Keratinocyte (primary cell): ENCODE data around the gene NPAS3. TPM values are rescaled to one million over a fixed set of nuclear protein-coding genes. Genes with fewer than 3 reads are reported as not detected.
A peak's percentile ranks its signal among the peaks of the same experiment; 100 is the strongest.

ENCODE experiments used
- DNase-seq: peaks from one replicate; pipeline ENCODE4 v3.0.0-alpha.2; 2011; ENCODE audit warnings: low read depth, missing footprints, low spot score
- FAIRE-seq: peaks from 2 replicates; lab custom pipeline; 2011; peaks lifted over from hg19 to GRCh38; lab: Jason Lieb, UNC
- H2AFZ ChIP-seq: 2 replicates; pipeline ENCODE4 v1.6.0; 2012; ENCODE audit warnings: low read length, control low read depth, inconsistent platforms; ENCODE audit not compliant: control insufficient read depth
- H3K27ac ChIP-seq: 2 replicates; pipeline ENCODE4 v1.5.1; 2011; ENCODE audit warnings: low read length; ENCODE audit not compliant: control insufficient read depth, insufficient read depth
- H3K27me3 ChIP-seq: 3 replicates; pipeline ENCODE4 v1.6.0; 2011; ENCODE audit warnings: low read length; ENCODE audit not compliant: control insufficient read depth, insufficient read depth; ENCODE audit errors: extremely low read depth
- H3K36me3 ChIP-seq, 2 experiments: 2 replicates in 1 of 2; 3 replicates in 1 of 2; pipeline ENCODE4 v1.5.1; 2011; ENCODE audit warnings: low read length in 2 of 2, mild to moderate bottlenecking in 1 of 2; ENCODE audit not compliant: control insufficient read depth in 2 of 2, insufficient read depth in 2 of 2; ENCODE audit errors: extremely low read depth in 1 of 2
- H3K4me1 ChIP-seq: 3 replicates; pipeline ENCODE4 v1.5.1; 2011; ENCODE audit warnings: low read length; ENCODE audit not compliant: control insufficient read depth, insufficient read depth; ENCODE audit errors: extremely low read depth
- H3K4me2 ChIP-seq: 3 replicates; pipeline ENCODE4 v1.6.0; 2011; ENCODE audit warnings: low read depth, low read length; ENCODE audit not compliant: control insufficient read depth, insufficient read depth; ENCODE audit errors: extremely low read depth
- H3K4me3 ChIP-seq, 3 experiments: fragments of 200-600 bp in 1 of 3; sonication (generic) in 1 of 3; 2 replicates in 2 of 3; 3 replicates in 1 of 3; pipeline ENCODE4 v1.5.1; 2011 to 2016; ENCODE audit warnings: low read length in 3 of 3, mild to moderate bottlenecking in 3 of 3, control low read depth in 2 of 3, inconsistent platforms in 1 of 3, low read depth in 1 of 3, mixed read lengths in 1 of 3, mixed run types in 1 of 3, moderate library complexity in 1 of 3; ENCODE audit not compliant: control insufficient read depth in 2 of 3, insufficient read depth in 2 of 3; ENCODE audit errors: extremely low read depth in 1 of 3
- H3K79me2 ChIP-seq: 2 replicates; pipeline ENCODE4 v1.6.0; 2012; ENCODE audit warnings: low read length; ENCODE audit not compliant: control insufficient read depth, insufficient read depth
- H3K9ac ChIP-seq: 3 replicates; pipeline ENCODE4 v1.6.0; 2011; ENCODE audit warnings: low read length; ENCODE audit not compliant: control insufficient read depth, insufficient read depth; ENCODE audit errors: extremely low read depth
- H3K9me1 ChIP-seq: 3 replicates; pipeline ENCODE4 v1.6.0; 2011; ENCODE audit warnings: low read length; ENCODE audit not compliant: control insufficient read depth, insufficient read depth; ENCODE audit errors: extremely low read depth
- H3K9me3 ChIP-seq: 2 replicates; pipeline ENCODE4 v1.5.1; 2012; ENCODE audit warnings: low read depth, low read length; ENCODE audit not compliant: control insufficient read depth
- H4K20me1 ChIP-seq: 3 replicates; pipeline ENCODE4 v1.6.0; 2011; ENCODE audit warnings: low read length; ENCODE audit not compliant: control insufficient read depth, insufficient read depth; ENCODE audit errors: extremely low read depth
- EZH2 ChIP-seq: IDR thresholded peaks from one replicate; pipeline ENCODE4 v1.6.1; 2012; ENCODE audit warnings: inconsistent platforms, mild to moderate bottlenecking, low read length, moderate library complexity
- dilution Hi-C: fragments of 300-500 bp; cut with MboI; formaldehyde crosslinking; loops from one replicate; pipeline ENCODE4 v1.7.0; 2020; ENCODE audit warnings: low sequenced_read_pairs; ENCODE audit not compliant: extremely low pct_ligation_motif_present
- polyA plus RNA-seq, 5 experiments: library from polyadenylated mRNA; depleted of rRNA in 3 of 5; stranded (reverse) in 3 of 5; stranded (forward) in 1 of 5; unstranded in 1 of 5; fragments of >200 nt; gene quantifications; 1 replicate in 1 of 5; 2 replicates in 3 of 5; 3 replicates in 1 of 5; pipeline versions ENCODE4 v1.2.1 to v1.2.3, GENCODE V29; 2011 to 2012; ENCODE audit warnings: missing spikeins in 2 of 5, low read depth in 1 of 5, low replicate concordance in 1 of 5
- TF ChIP-seq, protein P1 (sequence below), 3 experiments: IDR thresholded peaks in 1 of 3; conservative IDR thresholded peaks in 1 of 3; optimal IDR thresholded peaks in 1 of 3; 2 replicates in 2 of 3; 3 replicates in 1 of 3; pipeline versions ENCODE3 to v1.5.1; 2011; ENCODE audit warnings: low read length in 3 of 3, mild to moderate bottlenecking in 3 of 3, moderate library complexity in 2 of 3, control low read depth in 1 of 3, inconsistent platforms in 1 of 3; ENCODE audit not compliant: insufficient read depth in 2 of 3; ENCODE audit errors: extremely low read depth in 1 of 3

The NPAS3 gene
- polyA plus RNA-seq, 1 donor (not counting 4 experiments of a cell fraction or from before 2014, with no cell fraction given) = 0.07 TPM

DNA sequence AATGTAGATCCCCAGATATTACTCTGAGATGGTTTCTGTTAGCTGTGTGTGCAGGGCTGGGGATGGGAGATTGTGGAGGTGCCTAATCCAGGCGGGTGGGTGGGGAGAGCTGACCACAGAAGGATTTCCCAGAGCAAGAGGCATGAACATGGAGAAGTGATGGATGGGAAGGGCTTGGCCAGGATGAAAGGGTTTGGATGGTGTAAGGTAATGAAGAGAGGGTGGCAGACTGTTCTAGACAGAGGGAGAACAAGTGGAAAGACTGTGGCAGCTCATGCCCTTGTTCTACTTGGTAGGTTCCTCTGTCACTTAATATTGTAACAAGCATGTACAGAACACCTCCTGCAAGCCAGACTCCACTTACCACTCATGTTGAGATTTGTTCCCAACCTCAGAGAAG, 187.8 kb downstream of the NPAS3 start:
- Histone ChIP-seq H3K4me3 (no peak overlapping the region), H3K4me1 (peaks cover 3% of the 10 kb centered on the region), H3K27me3 (no peaks in the 10 kb centered on the region), H3K36me3 (no peaks in the 10 kb centered on the region), H3K9me3 (no peaks in the 10 kb centered on the region), H3K9me1 (no peaks in the 10 kb centered on the region), H3K4me2 (no peak overlapping the region), H3K9ac (no peak overlapping the region), H4K20me1 (no peaks in the 10 kb centered on the region), H3K79me2 (no peaks in the 10 kb centered on the region), H2AFZ (peak overlapping the region; percentile 27), H3K27ac (no peak overlapping the region)
- dilution Hi-C loops = no loop called here
- DNase-seq (no peak), FAIRE-seq (no peak)
- TF ChIP-seq, protein P1, sequence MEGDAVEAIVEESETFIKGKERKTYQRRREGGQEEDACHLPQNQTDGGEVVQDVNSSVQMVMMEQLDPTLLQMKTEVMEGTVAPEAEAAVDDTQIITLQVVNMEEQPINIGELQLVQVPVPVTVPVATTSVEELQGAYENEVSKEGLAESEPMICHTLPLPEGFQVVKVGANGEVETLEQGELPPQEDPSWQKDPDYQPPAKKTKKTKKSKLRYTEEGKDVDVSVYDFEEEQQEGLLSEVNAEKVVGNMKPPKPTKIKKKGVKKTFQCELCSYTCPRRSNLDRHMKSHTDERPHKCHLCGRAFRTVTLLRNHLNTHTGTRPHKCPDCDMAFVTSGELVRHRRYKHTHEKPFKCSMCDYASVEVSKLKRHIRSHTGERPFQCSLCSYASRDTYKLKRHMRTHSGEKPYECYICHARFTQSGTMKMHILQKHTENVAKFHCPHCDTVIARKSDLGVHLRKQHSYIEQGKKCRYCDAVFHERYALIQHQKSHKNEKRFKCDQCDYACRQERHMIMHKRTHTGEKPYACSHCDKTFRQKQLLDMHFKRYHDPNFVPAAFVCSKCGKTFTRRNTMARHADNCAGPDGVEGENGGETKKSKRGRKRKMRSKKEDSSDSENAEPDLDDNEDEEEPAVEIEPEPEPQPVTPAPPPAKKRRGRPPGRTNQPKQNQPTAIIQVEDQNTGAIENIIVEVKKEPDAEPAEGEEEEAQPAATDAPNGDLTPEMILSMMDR (optimal IDR thresholded peaks at IDR 0.05 in 1 of 3, IDR thresholded peaks at IDR 0.05 in 1 of 3, conservative IDR thresholded peaks at IDR 0.05 in 1 of 3; ENCODE audit: extremely low read depth in 1 of 3, insufficient read depth in 2 of 3, low read length in 3 of 3) = no peak
- TF ChIP-seq EZH2 = no peak

DNA sequence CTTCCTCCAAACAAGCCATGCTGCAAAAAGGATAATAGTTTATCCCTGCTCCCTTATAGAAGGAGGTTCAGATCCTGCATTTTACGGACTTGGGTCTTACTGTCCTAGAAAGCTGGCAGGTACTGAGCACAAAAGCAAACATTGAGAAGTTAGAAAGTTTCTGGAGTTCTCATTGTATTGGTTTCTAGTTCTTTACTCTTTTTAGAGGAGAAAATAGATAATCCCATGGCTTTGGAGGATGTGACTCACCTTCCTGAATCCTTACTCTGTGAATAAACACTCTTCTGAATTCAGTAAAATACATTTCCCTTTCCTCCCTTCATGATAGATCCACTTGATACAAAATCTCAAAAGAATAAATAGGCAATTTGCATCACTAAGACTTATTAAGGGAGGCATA, 188.9 kb downstream of the NPAS3 start:
- H3K4me3 ChIP-seq = no peak overlapping the region
- H3K4me2 ChIP-seq = peak overlapping the region; percentile 54
- FAIRE-seq (no peak), DNase-seq (no peak)
- dilution Hi-C loops = no loop called here
- peak overlapping the region; percentile 75 for H2AFZ ChIP-seq
- H3K9me1 ChIP-seq = no peaks in the 10 kb centered on the region
- no peak overlapping the region for H3K27ac ChIP-seq
- H3K9ac ChIP-seq = no peak overlapping the region
- no peaks in the 10 kb centered on the region for H4K20me1 ChIP-seq
- H3K9me3 ChIP-seq = no peaks in the 10 kb centered on the region
- no peaks in the 10 kb centered on the region for H3K79me2 ChIP-seq
- no peak for TF ChIP-seq EZH2
- TF ChIP-seq, protein P1 (optimal IDR thresholded peaks at IDR 0.05 in 1 of 3, IDR thresholded peaks at IDR 0.05 in 1 of 3, conservative IDR thresholded peaks at IDR 0.05 in 1 of 3; ENCODE audit: extremely low read depth in 1 of 3, insufficient read depth in 2 of 3, low read length in 3 of 3) = no peak
- H3K27me3 ChIP-seq = no peaks in the 10 kb centered on the region
- no peaks in the 10 kb centered on the region for H3K36me3 ChIP-seq
- H3K4me1 ChIP-seq = peaks cover 3% of the 10 kb centered on the region
